Astrocyte (in vitro differentiated cells and primary cell): ENCODE results near the gene NLRC4. TPM values are rescaled to one million over a fixed set of nuclear protein-coding genes. Genes with fewer than 3 reads are reported as not detected.
"Not testable (repeated sequence)": the region's sequence is repeated elsewhere in the genome, so short reads cannot be mapped to it uniquely, and the experiment has no call there.

Experiments used
- DNase-seq: peaks from one replicate; pipeline ENCODE4 v3.0.0-alpha.2; 2010; ENCODE audit warnings: low read depth
- FAIRE-seq: peaks from 2 replicates; lab custom pipeline; 2011; peaks lifted over from hg19 to GRCh38; lab: Jason Lieb, UNC
- H2AFZ ChIP-seq: 2 replicates; pipeline ENCODE4 v1.6.0; 2012; ENCODE audit warnings: low read depth, low read length, inconsistent platforms
- H3K27ac ChIP-seq: 2 replicates; pipeline ENCODE4 v1.5.1; 2011; ENCODE audit warnings: low read depth, low read length, inconsistent platforms
- H3K27me3 ChIP-seq: 2 replicates; pipeline ENCODE4 v1.6.0; 2011; ENCODE audit warnings: low read length, inconsistent platforms; ENCODE audit not compliant: insufficient read depth
- H3K36me3 ChIP-seq: 2 replicates; pipeline ENCODE4 v1.5.1; 2011; ENCODE audit warnings: low read length, inconsistent platforms; ENCODE audit not compliant: insufficient read depth
- H3K4me1 ChIP-seq: 2 replicates; pipeline ENCODE4 v1.5.1; 2011; ENCODE audit warnings: low read length, inconsistent platforms; ENCODE audit not compliant: insufficient read depth
- H3K4me2 ChIP-seq: 2 replicates; pipeline ENCODE4 v1.6.0; 2012; ENCODE audit warnings: low read length, inconsistent platforms
- H3K4me3 ChIP-seq: 2 replicates; pipeline ENCODE4 v1.5.1; 2011; ENCODE audit warnings: low read depth, mild to moderate bottlenecking, low read length, inconsistent platforms; ENCODE audit not compliant: insufficient read depth
- H3K79me2 ChIP-seq: 2 replicates; pipeline ENCODE4 v1.6.0; 2012; ENCODE audit warnings: mild to moderate bottlenecking, low read length, inconsistent platforms; ENCODE audit not compliant: insufficient read depth
- H3K9ac ChIP-seq: 2 replicates; pipeline ENCODE4 v1.6.0; 2012; ENCODE audit warnings: mild to moderate bottlenecking, low read length, inconsistent platforms
- H3K9me3 ChIP-seq: 2 replicates; pipeline ENCODE4 v1.5.1; 2012; ENCODE audit warnings: low read depth, mild to moderate bottlenecking, low read length, inconsistent platforms; ENCODE audit not compliant: insufficient read depth
- H4K20me1 ChIP-seq: 2 replicates; pipeline ENCODE4 v1.6.0; 2012; ENCODE audit warnings: low read length, inconsistent platforms; ENCODE audit not compliant: insufficient read depth
- H3K27ac Mint-ChIP-seq: one replicate; pipeline ENCODE4 v1.8.0; 2021; ENCODE audit warnings: mild to moderate bottlenecking, mixed read lengths; ENCODE audit not compliant: unreplicated experiment
- H3K27me3 Mint-ChIP-seq: one replicate; pipeline ENCODE4 v1.8.0; 2021; ENCODE audit warnings: low read depth, mixed read lengths; ENCODE audit not compliant: unreplicated experiment
- H3K36me3 Mint-ChIP-seq: one replicate; pipeline ENCODE4 v1.8.0; 2021; ENCODE audit warnings: low read depth, mixed read lengths; ENCODE audit not compliant: unreplicated experiment
- H3K4me1 Mint-ChIP-seq: one replicate; pipeline ENCODE4 v1.8.0; 2021; ENCODE audit warnings: low read depth, mixed read lengths; ENCODE audit not compliant: unreplicated experiment
- H3K4me3 Mint-ChIP-seq: one replicate; pipeline ENCODE4 v1.8.0; 2021; ENCODE audit warnings: mild to moderate bottlenecking, moderate library complexity, mixed read lengths; ENCODE audit not compliant: unreplicated experiment
- H3K9me3 Mint-ChIP-seq: one replicate; pipeline ENCODE4 v1.8.0; 2021; ENCODE audit warnings: mild to moderate bottlenecking, mixed read lengths; ENCODE audit not compliant: unreplicated experiment
- EZH2 ChIP-seq: IDR thresholded peaks from 2 replicates; pipeline ENCODE4 v1.6.1; 2012; ENCODE audit warnings: mild to moderate bottlenecking, low read length, inconsistent platforms; ENCODE audit not compliant: insufficient read depth
- total RNA-seq: library from RNA; stranded (reverse); gene quantifications from 2 replicates; pipeline ENCODE4 v1.2.1, GENCODE V29; 2021
- TF ChIP-seq, protein P1 (sequence below): IDR thresholded peaks from 2 replicates; pipeline ENCODE4 v1.5.1; 2011; ENCODE audit warnings: low read depth, mild to moderate bottlenecking, inconsistent platforms, low read length, moderate library complexity; ENCODE audit not compliant: insufficient read depth

Gene NLRC4
- total RNA-seq, 1 donor from 2014 or later = not detected

DNA sequence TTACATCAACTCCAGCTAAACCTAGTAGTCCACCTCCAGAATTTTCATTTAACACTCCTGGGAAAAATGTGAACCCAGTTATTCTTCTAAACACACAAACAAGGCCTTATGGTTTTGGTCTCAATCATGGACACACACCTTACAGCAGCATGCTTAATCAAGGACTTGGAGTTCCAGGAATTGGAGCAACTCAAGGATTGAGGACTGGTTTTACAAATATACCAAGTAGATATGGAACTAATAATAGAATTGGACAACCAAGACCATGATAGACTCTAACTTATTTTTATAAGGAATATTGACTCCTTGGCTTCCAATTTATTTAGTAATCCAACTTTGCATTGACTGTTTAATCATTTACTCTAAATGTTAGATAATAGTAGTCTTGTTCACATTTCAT lies 44.2 kb downstream of the NLRC4 start:
- no peaks in the 10 kb centered on the region for H3K9me3 ChIP-seq
- TF ChIP-seq, protein P1, sequence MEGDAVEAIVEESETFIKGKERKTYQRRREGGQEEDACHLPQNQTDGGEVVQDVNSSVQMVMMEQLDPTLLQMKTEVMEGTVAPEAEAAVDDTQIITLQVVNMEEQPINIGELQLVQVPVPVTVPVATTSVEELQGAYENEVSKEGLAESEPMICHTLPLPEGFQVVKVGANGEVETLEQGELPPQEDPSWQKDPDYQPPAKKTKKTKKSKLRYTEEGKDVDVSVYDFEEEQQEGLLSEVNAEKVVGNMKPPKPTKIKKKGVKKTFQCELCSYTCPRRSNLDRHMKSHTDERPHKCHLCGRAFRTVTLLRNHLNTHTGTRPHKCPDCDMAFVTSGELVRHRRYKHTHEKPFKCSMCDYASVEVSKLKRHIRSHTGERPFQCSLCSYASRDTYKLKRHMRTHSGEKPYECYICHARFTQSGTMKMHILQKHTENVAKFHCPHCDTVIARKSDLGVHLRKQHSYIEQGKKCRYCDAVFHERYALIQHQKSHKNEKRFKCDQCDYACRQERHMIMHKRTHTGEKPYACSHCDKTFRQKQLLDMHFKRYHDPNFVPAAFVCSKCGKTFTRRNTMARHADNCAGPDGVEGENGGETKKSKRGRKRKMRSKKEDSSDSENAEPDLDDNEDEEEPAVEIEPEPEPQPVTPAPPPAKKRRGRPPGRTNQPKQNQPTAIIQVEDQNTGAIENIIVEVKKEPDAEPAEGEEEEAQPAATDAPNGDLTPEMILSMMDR = no peak
- no peak for TF ChIP-seq EZH2
- Mint-ChIP-seq H3K9me3 (no peaks in the 10 kb centered on the region), H3K27ac (no peak overlapping the region), H3K27me3 (no peaks in the 10 kb centered on the region), H3K4me3 (no peak overlapping the region), H3K36me3 (peaks cover 13% of the 10 kb centered on the region), H3K4me1 (no peaks in the 10 kb centered on the region)
- H3K36me3 ChIP-seq = peaks cover 15% of the 10 kb centered on the region
- no peak for DNase-seq
- no peak for FAIRE-seq
- no peak overlapping the region for H2AFZ ChIP-seq
- no peaks in the 10 kb centered on the region for H4K20me1 ChIP-seq
- H3K27me3 ChIP-seq = no peaks in the 10 kb centered on the region
- no peak overlapping the region for H3K27ac ChIP-seq
- no peaks in the 10 kb centered on the region for H3K79me2 ChIP-seq
- no peak overlapping the region for H3K4me2 ChIP-seq
- no peak overlapping the region for H3K4me3 ChIP-seq
- no peak overlapping the region for H3K9ac ChIP-seq
- no peaks in the 10 kb centered on the region for H3K4me1 ChIP-seq

DNA sequence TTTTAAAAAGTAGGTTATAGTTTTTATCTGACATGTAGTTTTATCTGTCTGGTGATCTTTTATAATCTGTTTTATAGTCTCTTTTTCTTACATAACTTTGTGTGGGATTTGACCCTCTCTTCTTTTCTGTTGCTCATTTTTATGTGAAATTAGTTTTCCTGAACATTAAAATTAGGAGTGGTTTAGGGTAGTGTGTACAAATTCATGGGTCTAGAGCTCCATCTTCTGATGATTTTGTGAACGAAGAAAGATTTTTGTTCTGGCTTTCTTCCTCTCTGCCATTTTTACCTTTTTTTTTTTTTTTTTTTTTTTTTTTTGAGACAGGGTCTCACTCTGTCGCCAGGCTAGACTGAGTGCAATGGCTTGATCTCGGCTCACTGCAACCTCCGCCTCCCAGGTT lies 52.4 kb downstream of the NLRC4 start:
- no peak for DNase-seq
- Histone ChIP-seq H3K4me1 (no peaks in the 10 kb centered on the region), H3K9me3 (no peaks in the 10 kb centered on the region), H3K4me3 (no peak overlapping the region), H3K27ac (no peak overlapping the region), H3K9ac (no peak overlapping the region), H3K27me3 (no peaks in the 10 kb centered on the region), H2AFZ (no peak overlapping the region), H3K36me3 (no peaks in the 10 kb centered on the region), H4K20me1 (no peaks in the 10 kb centered on the region), H3K4me2 (no peak overlapping the region), H3K79me2 (no peaks in the 10 kb centered on the region)
- no peak overlapping the region for H3K27ac Mint-ChIP-seq
- H3K27me3 Mint-ChIP-seq = no peaks in the 10 kb centered on the region
- no peaks in the 10 kb centered on the region for H3K4me1 Mint-ChIP-seq
- FAIRE-seq = no peak
- no peak overlapping the region for H3K4me3 Mint-ChIP-seq
- no peaks in the 10 kb centered on the region for H3K9me3 Mint-ChIP-seq
- peaks cover 12% of the 10 kb centered on the region for H3K36me3 Mint-ChIP-seq
- TF ChIP-seq, protein P1 = no peak

DNA sequence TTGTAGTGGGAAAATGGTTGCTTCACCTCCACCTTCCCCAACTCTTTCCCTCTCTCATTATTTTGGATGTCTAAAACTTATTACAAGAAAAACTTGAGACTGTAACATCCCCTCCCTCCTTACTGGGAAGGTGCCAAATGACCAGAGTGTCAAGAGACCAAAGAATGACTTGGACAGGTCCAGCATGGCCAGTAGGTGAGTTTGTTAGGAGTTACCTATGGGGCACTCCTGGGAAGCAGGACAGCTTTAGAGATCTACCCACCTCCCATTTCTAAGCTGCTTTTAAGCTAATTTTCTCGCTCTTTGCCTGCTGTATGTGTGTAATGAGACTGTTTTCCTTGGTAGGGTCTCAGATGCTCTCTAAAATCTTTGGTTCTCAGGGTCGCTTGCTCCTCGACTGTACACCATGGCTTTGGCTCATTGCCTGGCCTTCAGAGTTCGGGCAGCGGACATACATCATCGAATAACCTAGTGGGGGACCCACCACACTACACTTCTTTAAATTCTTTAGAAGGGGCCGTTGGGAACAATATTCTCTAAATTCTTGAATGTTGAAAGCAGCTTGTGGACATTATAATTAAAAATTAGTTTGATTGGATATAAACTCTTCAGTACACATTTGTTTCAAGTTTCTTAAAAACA lies 53.8 kb downstream of the NLRC4 start:
- Mint-ChIP-seq H3K27ac (no peak overlapping the region), H3K9me3 (no peaks in the 10 kb centered on the region), H3K27me3 (no peaks in the 10 kb centered on the region), H3K36me3 (peaks cover 11% of the 10 kb centered on the region), H3K4me1 (no peaks in the 10 kb centered on the region), H3K4me3 (no peak overlapping the region)
- no peak overlapping the region for H3K4me2 ChIP-seq
- no peak overlapping the region for H3K4me3 ChIP-seq
- no peaks in the 10 kb centered on the region for H3K4me1 ChIP-seq
- no peak overlapping the region for H3K9ac ChIP-seq
- peaks cover under 1% of the 10 kb centered on the region for H3K36me3 ChIP-seq
- no peak overlapping the region for H3K27ac ChIP-seq
- no peak for DNase-seq
- FAIRE-seq = no peak
- no peak overlapping the region for H2AFZ ChIP-seq
- H3K79me2 ChIP-seq = no peaks in the 10 kb centered on the region
- no peaks in the 10 kb centered on the region for H3K9me3 ChIP-seq
- no peaks in the 10 kb centered on the region for H4K20me1 ChIP-seq
- no peaks in the 10 kb centered on the region for H3K27me3 ChIP-seq
- TF ChIP-seq, protein P1 = no peak
- TF ChIP-seq EZH2 = no peak

DNA sequence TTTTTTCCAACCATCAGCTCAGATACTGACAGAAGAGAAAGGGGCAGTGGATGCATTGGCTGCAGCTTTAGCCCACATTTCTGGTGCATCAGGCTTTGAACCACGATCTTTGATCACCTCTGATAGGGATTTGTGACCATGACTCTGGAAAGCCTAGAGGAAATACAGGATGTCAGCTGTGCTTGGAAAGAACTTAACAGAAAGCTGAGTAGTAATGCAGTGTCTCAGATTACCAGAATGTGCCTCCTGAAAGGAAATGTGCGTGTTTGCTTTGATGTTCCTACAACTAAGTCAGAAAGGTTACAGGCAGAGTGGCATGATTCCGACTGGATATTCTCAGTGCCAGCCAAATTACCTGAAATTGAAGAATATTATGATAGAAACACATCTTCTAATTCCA lies 61.3 kb downstream of the NLRC4 start:
- peaks cover 14% of the 10 kb centered on the region for H3K36me3 Mint-ChIP-seq
- H3K9ac ChIP-seq = not testable (repeated sequence)

More for the DNA sequence above, 61.3 kb downstream of the NLRC4 start:
- H2AFZ ChIP-seq, H3K4me1 ChIP-seq, DNase-seq, H3K27me3 ChIP-seq, H3K27ac Mint-ChIP-seq, FAIRE-seq, H3K4me3 ChIP-seq, H3K9me3 ChIP-seq, H3K79me2 ChIP-seq, H3K27ac ChIP-seq, H3K9me3 Mint-ChIP-seq, H3K27me3 Mint-ChIP-seq, H4K20me1 ChIP-seq, H3K4me2 ChIP-seq, H3K4me1 Mint-ChIP-seq, H3K4me3 Mint-ChIP-seq: not testable (repeated sequence)
- H3K36me3 ChIP-seq = peaks cover 10% of the 10 kb centered on the region
